Bronchial epithelial cell (primary cell): ENCODE data around the gene CDH13. TPM values are rescaled to one million over a fixed set of nuclear protein-coding genes. Genes with fewer than 3 reads are reported as not detected.

Experiments
- DNase-seq: peaks from one replicate; pipeline ENCODE4 v3.0.0-alpha.2; 2010; ENCODE audit warnings: low read depth
- FAIRE-seq: peaks from 2 replicates; lab custom pipeline; 2011; peaks lifted over from hg19 to GRCh38; lab: Jason Lieb, UNC
- H3K27me3 ChIP-seq: 2 replicates; pipeline ENCODE4 v1.5.1; 2011; ENCODE audit warnings: low read length; ENCODE audit not compliant: control insufficient read depth, insufficient read depth
- H3K36me3 ChIP-seq: 2 replicates; pipeline ENCODE4 v1.5.1; 2011; ENCODE audit warnings: low read length; ENCODE audit not compliant: control insufficient read depth, insufficient read depth
- H3K4me3 ChIP-seq: 2 replicates; pipeline ENCODE4 v1.5.1; 2011; ENCODE audit warnings: mild to moderate bottlenecking, low read depth, low read length, control low read depth
- CTCF ChIP-seq: IDR thresholded peaks from 2 replicates; pipeline ENCODE4 v1.5.1; 2011; ENCODE audit warnings: mild to moderate bottlenecking, moderate library complexity, low read length, control low read depth, inconsistent platforms; ENCODE audit not compliant: insufficient read depth, severe bottlenecking
- total RNA-seq: library from RNA; depleted of rRNA; stranded (reverse); fragments of >200 nt; gene quantifications from 2 replicates; pipeline ENCODE4 v1.2.1, GENCODE V29; 2014

Gene CDH13
- total RNA-seq, 1 donor from 2014 or later, result 31.3 TPM

GRCh38 chr16:83356266-83356665, 729.5 kb downstream of the CDH13 start:
- TF ChIP-seq CTCF, result peak; percentile 80
- DNase-seq (peak; percentile 76), FAIRE-seq (no peak)
- H3K4me3 ChIP-seq, result no peak overlapping the region
- no peaks in the 10 kb centered on the region for H3K27me3 ChIP-seq
- no peaks in the 10 kb centered on the region for H3K36me3 ChIP-seq

GRCh38 chr16:83356986-83357385, 730.2 kb downstream of the CDH13 start:
- no peak for TF ChIP-seq CTCF
- no peak for DNase-seq
- Histone ChIP-seq H3K36me3 (no peaks in the 10 kb centered on the region), H3K27me3 (no peaks in the 10 kb centered on the region), H3K4me3 (no peak overlapping the region)
- FAIRE-seq, result no peak

- DNase-seq (peak; percentile 28), FAIRE-seq (peak; percentile 50)
These were observed 736.8 kb downstream of the CDH13 start for GRCh38 chr16:83363521-83363920.

GRCh38 chr16:83365166-83365565, 738.4 kb downstream of the CDH13 start:
- DNase-seq (peak; percentile 90), FAIRE-seq (no peak)
- TF ChIP-seq CTCF, result no peak
- no peaks in the 10 kb centered on the region for H3K36me3 ChIP-seq
- no peaks in the 10 kb centered on the region for H3K27me3 ChIP-seq
- no peak overlapping the region for H3K4me3 ChIP-seq

More at GRCh38 chr16:83363521-83363920, 736.8 kb downstream of the CDH13 start:
- TF ChIP-seq CTCF, result no peak
- no peak overlapping the region for H3K4me3 ChIP-seq
- H3K36me3 ChIP-seq, result no peaks in the 10 kb centered on the region
- H3K27me3 ChIP-seq, result no peaks in the 10 kb centered on the region

GRCh38 chr16:83366228-83366627, 739.5 kb downstream of the CDH13 start:
- no peak for TF ChIP-seq CTCF
- DNase-seq (no peak), FAIRE-seq (peak; percentile 7)
- no peaks in the 10 kb centered on the region for H3K27me3 ChIP-seq
- H3K36me3 ChIP-seq, result no peaks in the 10 kb centered on the region
- no peak overlapping the region for H3K4me3 ChIP-seq

GRCh38 chr16:83374979-83375378, 748.2 kb downstream of the CDH13 start:
- FAIRE-seq (no peak), DNase-seq (no peak)

More at GRCh38 chr16:83374979-83375378, 748.2 kb downstream of the CDH13 start:
- no peak overlapping the region for H3K4me3 ChIP-seq
- no peaks in the 10 kb centered on the region for H3K36me3 ChIP-seq
- TF ChIP-seq CTCF, result no peak
- no peaks in the 10 kb centered on the region for H3K27me3 ChIP-seq
